IMR-90 (cell line): Measurements from ENCODE around the gene DIP2B. TPM values are rescaled to one million over a fixed set of nuclear protein-coding genes. Genes with fewer than 3 reads are reported as not detected.

Source experiments
- ATAC-seq: fragments of 200-7000 bp; cut with Tn5 transposase; 2 replicates; pipeline ENCODE4 v1.9.1; 2020; ENCODE audit warnings: low read depth, mild to moderate bottlenecking, moderate library complexity
- BruUV-seq: library from RNA; stranded (reverse); fragments of 400-500 nt; replicated peaks from 2 replicates; lab custom pipeline; 2021; lab: Mats Ljungman, UMichigan
- CTCF ChIA-PET: fragments of 300-600 bp; formaldehyde crosslinking; extraction: SDS; loops from one replicate; lab custom pipeline; 2021; ENCODE audit warnings: antibody characterized with exemption; lab: Yijun Ruan, JAX
- POLR2A ChIA-PET: fragments of 300-600 bp; sonication (Branson Sonifier 250); formaldehyde crosslinking; loops from one replicate; lab custom pipeline; 2022; ENCODE audit warnings: antibody characterized with exemption; ENCODE audit not compliant: unreplicated experiment; lab: Charles Lee
- DNase-seq: peaks from one replicate; pipeline ENCODE4 v3.0.0; 2013
- H2AFZ ChIP-seq: replicated peaks from 2 replicates; pipeline ENCODE3; 2013; ENCODE audit warnings: low read length, mild to moderate bottlenecking; ENCODE audit not compliant: poor library complexity
- H2AK5ac ChIP-seq: 2 replicates; pipeline ENCODE4 v1.6.1; 2013; ENCODE audit warnings: low read depth, low read length, inconsistent platforms
- H2AK9ac ChIP-seq: replicated peaks from 2 replicates; pipeline ENCODE3; 2013; ENCODE audit warnings: mild to moderate bottlenecking, low read depth, low read length, moderate library complexity; ENCODE audit not compliant: poor library complexity
- H2BK120ac ChIP-seq: 2 replicates; pipeline ENCODE4 v1.6.1; 2013; ENCODE audit warnings: low read depth, low read length, inconsistent platforms
- H2BK15ac ChIP-seq: 3 replicates; pipeline ENCODE4 v1.6.1; 2013; ENCODE audit warnings: low read depth, low read length, inconsistent platforms
- H2BK20ac ChIP-seq: 2 replicates; pipeline ENCODE4 v1.6.1; 2013; ENCODE audit warnings: low read depth, mild to moderate bottlenecking, inconsistent platforms, low read length, moderate library complexity
- H2BK5ac ChIP-seq: 2 replicates; pipeline ENCODE4 v1.6.1; 2013; ENCODE audit warnings: mild to moderate bottlenecking, low read depth, low read length, inconsistent platforms; ENCODE audit not compliant: poor library complexity, severe bottlenecking
- H3K14ac ChIP-seq: replicated peaks from 2 replicates; pipeline ENCODE4 v1.6.1; 2013; ENCODE audit warnings: low read depth, low read length, inconsistent platforms
- H3K18ac ChIP-seq: 2 replicates; pipeline ENCODE4 v1.6.1; 2013; ENCODE audit warnings: low read depth, low read length, control low read depth
- H3K23ac ChIP-seq: 2 replicates; pipeline ENCODE4 v1.6.1; 2013; ENCODE audit warnings: low read depth, low read length, inconsistent platforms
- H3K27ac ChIP-seq: 2 replicates; pipeline ENCODE4 v1.5.1; 2013; ENCODE audit warnings: mild to moderate bottlenecking, control low read depth, low read length; ENCODE audit not compliant: insufficient read depth
- H3K27me3 ChIP-seq: 2 replicates; pipeline ENCODE4 v1.6.1; 2013; ENCODE audit warnings: low read length; ENCODE audit not compliant: control insufficient read depth, insufficient read depth
- H3K36me3 ChIP-seq: 2 replicates; pipeline ENCODE4 v1.6.1; 2013; ENCODE audit warnings: low read length, mixed read lengths; ENCODE audit not compliant: control insufficient read depth, insufficient read depth
- H3K4ac ChIP-seq: 2 replicates; pipeline ENCODE4 v1.6.1; 2013; ENCODE audit warnings: low read depth, low read length, inconsistent platforms
- H3K4me1 ChIP-seq: 2 replicates; pipeline ENCODE4 v1.6.1; 2013; ENCODE audit warnings: low read length, mixed read lengths; ENCODE audit not compliant: control insufficient read depth, insufficient read depth
- H3K4me2 ChIP-seq: 2 replicates; pipeline ENCODE4 v1.6.1; 2013; ENCODE audit warnings: low read depth, mild to moderate bottlenecking, control low read depth, low read length, moderate library complexity
- H3K4me3 ChIP-seq: 2 replicates; pipeline ENCODE4 v1.5.1; 2013; ENCODE audit warnings: low read depth, mild to moderate bottlenecking, control low read depth, low read length, moderate library complexity; ENCODE audit not compliant: insufficient read depth
- H3K56ac ChIP-seq: 2 replicates; pipeline ENCODE4 v1.6.1; 2013; ENCODE audit warnings: low read length, inconsistent platforms; ENCODE audit not compliant: insufficient read depth; ENCODE audit errors: extremely low read depth
- H3K79me1 ChIP-seq, 2 experiments: 2 replicates each; pipeline ENCODE4 v1.6.1; 2013; ENCODE audit warnings: low read length in 2 of 2, inconsistent platforms in 1 of 2, low read depth in 1 of 2
- H3K9ac ChIP-seq: 2 replicates; pipeline ENCODE4 v1.6.1; 2013; ENCODE audit warnings: low read depth, low read length, control low read depth
- H3K9me1 ChIP-seq: 2 replicates; pipeline ENCODE4 v1.6.1; 2013; ENCODE audit warnings: low read length, inconsistent platforms; ENCODE audit not compliant: insufficient read depth
- H3K9me3 ChIP-seq: 2 replicates; pipeline ENCODE4 v1.6.1; 2013; ENCODE audit warnings: low read length; ENCODE audit not compliant: control insufficient read depth, insufficient read depth
- H4K20me1 ChIP-seq: 2 replicates; pipeline ENCODE4 v1.6.1; 2013; ENCODE audit warnings: low read length, inconsistent platforms; ENCODE audit not compliant: insufficient read depth
- H4K5ac ChIP-seq: 2 replicates; pipeline ENCODE4 v1.6.1; 2013; ENCODE audit warnings: mild to moderate bottlenecking, low read depth, low read length, control low read depth
- H4K8ac ChIP-seq, 2 experiments: 2 replicates each; pipeline ENCODE4 v1.6.1; 2013; ENCODE audit warnings: low read depth in 2 of 2, low read length in 2 of 2, control low read depth in 1 of 2, inconsistent platforms in 1 of 2
- H4K91ac ChIP-seq: 2 replicates; pipeline ENCODE4 v1.6.1; 2013; ENCODE audit warnings: low read depth, low read length, inconsistent platforms; ENCODE audit not compliant: insufficient read depth
- BHLHE40 ChIP-seq: fragments of 150-350 bp; IDR thresholded peaks from 2 replicates; pipeline ENCODE4 v1.6.1; 2016; ENCODE audit warnings: mild to moderate bottlenecking, low read depth, low read length
- CEBPB ChIP-seq: IDR thresholded peaks from 2 replicates; pipeline ENCODE4 v1.6.1; 2012; ENCODE audit warnings: low read depth, low read length, improper control_type of control experiment
- CHD1 ChIP-seq: IDR thresholded peaks from 2 replicates; pipeline ENCODE4 v1.6.1; 2012; ENCODE audit warnings: low read depth, low read length, improper control_type of control experiment
- CTCF ChIP-seq: conservative IDR thresholded peaks from 2 replicates; pipeline ENCODE4 v1.5.1; 2012; ENCODE audit warnings: mild to moderate bottlenecking, low read depth, low read length, improper control_type of control experiment
- FOS ChIP-seq: fragments of 150-350 bp; IDR thresholded peaks from 2 replicates; pipeline ENCODE4 v1.6.1; 2016; ENCODE audit warnings: low read depth, low read length
- MAFK ChIP-seq: IDR thresholded peaks from 2 replicates; pipeline ENCODE4 v1.6.1; 2012; ENCODE audit warnings: low read depth, low read length, improper control_type of control experiment
- MAZ ChIP-seq: IDR thresholded peaks from 2 replicates; pipeline ENCODE4 v1.6.1; 2012; ENCODE audit warnings: low read depth, mild to moderate bottlenecking, low read length, improper control_type of control experiment, moderate library complexity, borderline replicate concordance
- MXI1 ChIP-seq: IDR thresholded peaks from 2 replicates; pipeline ENCODE4 v1.6.1; 2012; ENCODE audit warnings: low read depth, mild to moderate bottlenecking, low read length, moderate library complexity, borderline replicate concordance
- NFE2L2 ChIP-seq: fragments of 150-350 bp; IDR thresholded peaks from 2 replicates; pipeline ENCODE4 v1.6.1; 2016; ENCODE audit warnings: low read depth, mild to moderate bottlenecking, low read length
- POLR2A ChIP-seq: IDR thresholded peaks from 2 replicates; pipeline ENCODE4 v1.6.1; 2012; ENCODE audit warnings: mild to moderate bottlenecking, low read depth, low read length
- RAD21 ChIP-seq: IDR thresholded peaks from 2 replicates; pipeline ENCODE4 v1.6.1; 2012; ENCODE audit warnings: low read length, improper control_type of control experiment
- RCOR1 ChIP-seq: IDR thresholded peaks from 2 replicates; pipeline ENCODE4 v1.6.1; 2012; ENCODE audit warnings: mild to moderate bottlenecking, low read length, improper control_type of control experiment; ENCODE audit not compliant: insufficient replicate concordance
- RFX5 ChIP-seq: IDR thresholded peaks from 2 replicates; pipeline ENCODE4 v1.8.0; 2012; ENCODE audit warnings: low read depth, mild to moderate bottlenecking, low read length, moderate library complexity
- SMC3 ChIP-seq: fragments of 150-350 bp; IDR thresholded peaks from 2 replicates; pipeline ENCODE4 v1.6.1; 2016; ENCODE audit warnings: low read depth, mild to moderate bottlenecking, antibody characterized with exemption, low read length, moderate library complexity
- USF2 ChIP-seq: fragments of 150-350 bp; IDR thresholded peaks from 2 replicates; pipeline ENCODE4 v1.6.1; 2017; ENCODE audit warnings: mild to moderate bottlenecking, antibody characterized with exemption, low read length, low read depth
- WGBS, 2 experiments: methylation state at CpG; one replicate each; pipeline versions ENCODE4 v1.1.5 to v1.1.7; 2013; ENCODE audit warnings: missing lambda C conversion rate in 2 of 2; ENCODE audit not compliant: insufficient read length in 1 of 2; ENCODE audit errors: extremely low coverage in 2 of 2; 5-methylcytosine and 5-hydroxymethylcytosine counted together
- dilution Hi-C: fragments of 300-500 bp; cut with HindIII; formaldehyde crosslinking; loops from one replicate; pipeline ENCODE4 v1.14.3; 2018; ENCODE audit warnings: low sequenced_read_pairs; ENCODE audit not compliant: unreplicated experiment
- in situ Hi-C: fragments of 300-500 bp; cut with MboI; formaldehyde crosslinking; loops from 3 replicates; pipeline ENCODE4 v1.14.3; 2019; ENCODE audit warnings: low sequenced_read_pairs, inconsistent platforms, mixed read lengths
- intact Hi-C: fragments of 100-400 bp; cut with micrococcal nuclease; formaldehyde crosslinking; loops from 2 replicates; pipeline ENCODE4 v1.10.0; 2022
- polyA plus RNA-seq, 3 experiments: library from polyadenylated mRNA; depleted of rRNA; stranded (reverse); fragments of >200 nt; gene quantifications; 2 replicates each; pipeline ENCODE4 v1.2.3, GENCODE V29; 2012; ENCODE audit warnings: low replicate concordance in 1 of 3
- total RNA-seq: library from RNA; depleted of rRNA; stranded (reverse); fragments of >200 nt; gene quantifications from 2 replicates; pipeline ENCODE4 v1.2.3, GENCODE V29; 2012
- TF ChIP-seq, protein P1 (sequence below): fragments of 150-350 bp; IDR thresholded peaks from 2 replicates; pipeline ENCODE4 v1.6.1; 2016; ENCODE audit warnings: low read depth, mild to moderate bottlenecking, low read length, moderate library complexity, borderline replicate concordance

DIP2B gene
- total and polyA plus RNA-seq, 2 of the 4 experiments (the other 2 are of a cell fraction) = 7.7 to 12.9 TPM

DNA sequence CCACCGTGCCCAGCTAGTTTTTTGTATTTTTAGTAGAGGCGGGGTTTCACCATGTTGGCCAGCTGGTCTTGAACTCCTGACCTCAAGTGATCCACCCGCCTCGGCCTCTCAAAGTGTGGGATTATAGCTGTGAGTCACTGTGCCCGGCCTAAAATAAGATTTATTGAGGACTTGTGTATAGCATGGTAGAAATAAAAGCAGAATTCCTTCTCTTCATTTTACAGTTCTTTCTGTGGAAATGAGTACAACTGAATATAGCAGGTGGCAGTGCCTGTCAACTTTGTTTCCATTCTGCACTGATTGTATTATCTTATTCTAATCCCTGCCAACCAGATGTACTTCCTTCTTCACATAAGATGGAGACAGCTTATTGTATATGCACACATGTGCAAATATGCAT lies 41.0 kb downstream of the DIP2B start:
- Histone ChIP-seq H2BK20ac (no peak overlapping the region), H4K91ac (no peak overlapping the region), H2BK5ac (no peak overlapping the region), H4K20me1 (peaks cover 14% of the 10 kb centered on the region), H3K27me3 (no peaks in the 10 kb centered on the region), H3K4me2 (no peak overlapping the region), H4K8ac (no peak overlapping the region), H3K27ac (no peak overlapping the region), H3K56ac (no peak overlapping the region), H4K5ac (no peak overlapping the region), H3K4me1 (peaks cover 4% of the 10 kb centered on the region; the same call in 1 of the 2 replicates), H3K18ac (no peak overlapping the region), H2AFZ (no peak overlapping the region), H3K4me3 (no peak overlapping the region), H3K4ac (no peak overlapping the region), H3K23ac (no peak overlapping the region), H2AK5ac (no peak overlapping the region), H3K36me3 (no peaks in the 10 kb centered on the region; the same call in 1 of the 2 replicates), H2AK9ac (no peak overlapping the region), H3K9me1 (no peaks in the 10 kb centered on the region), H3K9me3 (no peaks in the 10 kb centered on the region), H3K79me1 (peaks cover 8 to 47% of the 10 kb centered on the region in 2 experiments; a peak in 3 of 4 replicates), H3K9ac (no peak overlapping the region), H2BK120ac (no peak overlapping the region), H2BK15ac (no peak overlapping the region), H3K14ac (no peak overlapping the region)
- intact Hi-C loops = no loop called here
- dilution Hi-C loops = no loop called here
- no CpG with 5 or more reads among the region's 5 CpGs for WGBS, 2 experiments
- BruUV-seq = no TSS peak
- DNase-seq (no peak), ATAC-seq (no peak; the same call in 1 of the 2 replicates)
- POLR2A ChIA-PET = no interaction called here
- no peak for TF ChIP-seq RFX5
- no peak for TF ChIP-seq FOS
- TF ChIP-seq POLR2A = no peak
- TF ChIP-seq MAZ = no peak
- TF ChIP-seq BHLHE40 = no peak
- TF ChIP-seq CEBPB = no peak
- no peak for TF ChIP-seq MAFK
- no peak for TF ChIP-seq RCOR1
- TF ChIP-seq NFE2L2 = no peak
- no peak for TF ChIP-seq RAD21
- TF ChIP-seq, protein P1, sequence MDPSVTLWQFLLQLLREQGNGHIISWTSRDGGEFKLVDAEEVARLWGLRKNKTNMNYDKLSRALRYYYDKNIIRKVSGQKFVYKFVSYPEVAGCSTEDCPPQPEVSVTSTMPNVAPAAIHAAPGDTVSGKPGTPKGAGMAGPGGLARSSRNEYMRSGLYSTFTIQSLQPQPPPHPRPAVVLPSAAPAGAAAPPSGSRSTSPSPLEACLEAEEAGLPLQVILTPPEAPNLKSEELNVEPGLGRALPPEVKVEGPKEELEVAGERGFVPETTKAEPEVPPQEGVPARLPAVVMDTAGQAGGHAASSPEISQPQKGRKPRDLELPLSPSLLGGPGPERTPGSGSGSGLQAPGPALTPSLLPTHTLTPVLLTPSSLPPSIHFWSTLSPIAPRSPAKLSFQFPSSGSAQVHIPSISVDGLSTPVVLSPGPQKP = no peak
- TF ChIP-seq CHD1 = no peak
- no peak for TF ChIP-seq USF2
- no peak for TF ChIP-seq MXI1
- TF ChIP-seq CTCF = no peak
- TF ChIP-seq SMC3 = no peak
- in situ Hi-C loops = no loop called here
- CTCF ChIA-PET = interaction anchor here (1.2 kb wide), 1 partner anchor 39 kb away, joined by 5 read pairs; no protein-coding TSS in a partner anchor
